ENCODE data around the gene HHATL.

DNA sequence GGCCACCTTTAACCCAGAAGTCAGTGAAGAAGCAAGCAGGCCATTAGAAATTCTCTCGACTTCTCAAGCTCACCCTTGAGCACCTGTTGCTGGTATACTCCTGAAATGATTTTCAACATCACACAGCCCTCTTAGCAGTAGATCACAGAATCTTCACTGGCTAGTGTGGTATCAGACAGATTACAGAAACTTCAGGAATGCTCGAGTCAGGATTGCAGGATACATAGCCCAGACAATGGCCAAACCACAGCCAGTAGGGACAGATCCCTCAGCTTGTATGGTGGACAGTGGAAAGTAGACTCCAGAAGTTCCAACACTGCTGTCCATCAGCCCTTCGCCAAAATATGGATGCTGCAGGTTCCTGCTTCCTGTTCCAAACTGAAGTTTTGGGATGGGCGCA lies 21.8 kb downstream of the HHATL start:
- TF ChIP-seq POLR2AphosphoS5 (IDR thresholded peaks at IDR 0.05): no peak
- no peak for TF ChIP-seq CTCF (IDR thresholded peaks at IDR 0.05)
- TF ChIP-seq POLR2A (IDR thresholded peaks at IDR 0.05): no peak
